ENCODE results near the gene ITIH4. TPM values are rescaled to one million over a fixed set of nuclear protein-coding genes. Genes with fewer than 3 reads are reported as not detected.

Gene ITIH4
- total and polyA plus RNA-seq, 9 of the 15 experiments (the other 6 are each of a cell fraction or from before 2014, with no cell fraction given) = 0.09 to 0.62 (median 0.20) TPM; not detected in 6

DNA sequence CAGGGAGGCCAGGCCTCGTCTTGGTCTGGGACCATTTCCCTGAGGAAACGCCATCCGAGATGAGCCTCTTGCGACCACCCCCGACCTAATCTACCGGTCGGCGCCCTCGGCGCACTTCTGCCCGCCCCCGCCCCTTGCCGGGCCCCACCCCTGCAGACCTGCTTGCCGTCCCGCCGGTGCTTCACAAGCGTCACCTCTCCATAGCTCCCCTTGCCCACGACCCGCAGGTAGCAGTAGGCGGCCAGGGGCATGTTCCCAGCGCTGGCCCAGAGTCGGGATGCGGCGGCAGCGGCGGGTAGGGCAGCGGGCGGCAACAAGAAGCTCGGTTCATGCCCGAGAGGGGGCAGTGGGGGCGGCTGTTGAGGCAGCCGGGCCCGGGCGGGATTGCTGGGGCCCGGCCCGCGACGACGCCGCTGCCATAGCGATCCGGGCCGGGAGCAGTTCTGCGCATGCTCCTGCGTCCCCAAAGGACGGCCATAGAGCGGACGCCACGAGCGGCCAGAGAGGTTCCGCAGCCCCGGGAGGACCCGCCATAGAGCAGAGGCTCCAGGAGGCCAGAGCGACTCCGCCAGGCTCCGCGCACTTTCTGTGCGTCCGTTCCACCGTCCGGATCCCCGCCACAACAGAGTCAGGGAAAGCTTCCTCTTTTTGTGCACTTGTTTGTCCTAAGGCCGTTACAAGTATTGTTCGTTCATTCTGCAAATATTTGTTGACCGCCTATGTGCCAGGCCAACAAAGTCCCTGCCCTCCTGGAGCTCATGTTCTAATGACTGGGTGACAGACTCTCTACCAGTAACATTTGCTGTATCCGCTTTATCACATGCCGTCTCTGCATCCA, 59.8 kb downstream of the ITIH4 start, which contains the start of gene NEK4 (continued):
- no peak for TF ChIP-seq BMI1 (IDR thresholded peaks at IDR 0.05; ENCODE audit: low read length)
- no peak for TF ChIP-seq ZNF134 (CRISPR knock-in tag; conservative IDR thresholded peaks at IDR 0.05)
- TF ChIP-seq SMC3 (conservative IDR thresholded peaks at IDR 0.05; ENCODE audit: insufficient read depth, low read depth, low read length) = no peak
- TF ChIP-seq TRIM25 (IDR thresholded peaks at IDR 0.05; ENCODE audit: borderline replicate concordance) = no peak
- TF ChIP-seq HDGF (IDR thresholded peaks at IDR 0.05) = no peak
- TF ChIP-seq ZNF507 (tag; conservative IDR thresholded peaks at IDR 0.05) = no peak
- TF ChIP-seq BRCA1 (IDR thresholded peaks at IDR 0.05) = no peak
- no peak for TF ChIP-seq BRCA1 (CRISPR knock-in tag; IDR thresholded peaks at IDR 0.05)
- TF ChIP-seq, protein P1, sequence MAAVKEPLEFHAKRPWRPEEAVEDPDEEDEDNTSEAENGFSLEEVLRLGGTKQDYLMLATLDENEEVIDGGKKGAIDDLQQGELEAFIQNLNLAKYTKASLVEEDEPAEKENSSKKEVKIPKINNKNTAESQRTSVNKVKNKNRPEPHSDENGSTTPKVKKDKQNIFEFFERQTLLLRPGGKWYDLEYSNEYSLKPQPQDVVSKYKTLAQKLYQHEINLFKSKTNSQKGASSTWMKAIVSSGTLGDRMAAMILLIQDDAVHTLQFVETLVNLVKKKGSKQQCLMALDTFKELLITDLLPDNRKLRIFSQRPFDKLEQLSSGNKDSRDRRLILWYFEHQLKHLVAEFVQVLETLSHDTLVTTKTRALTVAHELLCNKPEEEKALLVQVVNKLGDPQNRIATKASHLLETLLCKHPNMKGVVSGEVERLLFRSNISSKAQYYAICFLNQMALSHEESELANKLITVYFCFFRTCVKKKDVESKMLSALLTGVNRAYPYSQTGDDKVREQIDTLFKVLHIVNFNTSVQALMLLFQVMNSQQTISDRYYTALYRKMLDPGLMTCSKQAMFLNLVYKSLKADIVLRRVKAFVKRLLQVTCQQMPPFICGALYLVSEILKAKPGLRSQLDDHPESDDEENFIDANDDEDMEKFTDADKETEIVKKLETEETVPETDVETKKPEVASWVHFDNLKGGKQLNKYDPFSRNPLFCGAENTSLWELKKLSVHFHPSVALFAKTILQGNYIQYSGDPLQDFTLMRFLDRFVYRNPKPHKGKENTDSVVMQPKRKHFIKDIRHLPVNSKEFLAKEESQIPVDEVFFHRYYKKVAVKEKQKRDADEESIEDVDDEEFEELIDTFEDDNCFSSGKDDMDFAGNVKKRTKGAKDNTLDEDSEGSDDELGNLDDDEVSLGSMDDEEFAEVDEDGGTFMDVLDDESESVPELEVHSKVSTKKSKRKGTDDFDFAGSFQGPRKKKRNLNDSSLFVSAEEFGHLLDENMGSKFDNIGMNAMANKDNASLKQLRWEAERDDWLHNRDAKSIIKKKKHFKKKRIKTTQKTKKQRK (IDR thresholded peaks at IDR 0.05; ENCODE audit: borderline replicate concordance, low read depth, low read length) = no peak
- TF ChIP-seq HMGN3 (IDR thresholded peaks at IDR 0.05; ENCODE audit: borderline replicate concordance, extremely low read depth, insufficient read length, low read depth, low read length) = no peak
- no peak for TF ChIP-seq SAFB (IDR thresholded peaks at IDR 0.05; ENCODE audit: borderline replicate concordance, low read depth, low read length)
- no peak for TF ChIP-seq SLC30A9 (CRISPR knock-in tag; IDR thresholded peaks at IDR 0.05)
- TF ChIP-seq NFATC3 (IDR thresholded peaks at IDR 0.05) = no peak
- TF ChIP-seq MXI1 (IDR thresholded peaks at IDR 0.05; ENCODE audit: low read depth, low read length) = no peak
- TF ChIP-seq FOXJ2 (tag; IDR thresholded peaks at IDR 0.05) = 0 out of 2 replicates have a peak, but pooled peaks have one; percentile 44
- TF ChIP-seq LCOR (CRISPR knock-in tag; IDR thresholded peaks at IDR 0.05) = no peak
- TF ChIP-seq CUX1 (CRISPR knock-in tag; IDR thresholded peaks at IDR 0.05) = no peak
- TF ChIP-seq ZNF197 (CRISPR knock-in tag; IDR thresholded peaks at IDR 0.05; ENCODE audit: low read depth) = no peak
- no peak for TF ChIP-seq ZNF140 (CRISPR knock-in tag; IDR thresholded peaks at IDR 0.05)

All from K562 (cell line).